ENCODE data around the gene PARP16.
A peak's percentile ranks its signal among the peaks of the same experiment; 100 is the strongest.
"Not testable (repeated sequence)": the region's sequence is repeated elsewhere in the genome, so short reads cannot be mapped to it uniquely, and the experiment has no call there.

Gene PARP16

DNA sequence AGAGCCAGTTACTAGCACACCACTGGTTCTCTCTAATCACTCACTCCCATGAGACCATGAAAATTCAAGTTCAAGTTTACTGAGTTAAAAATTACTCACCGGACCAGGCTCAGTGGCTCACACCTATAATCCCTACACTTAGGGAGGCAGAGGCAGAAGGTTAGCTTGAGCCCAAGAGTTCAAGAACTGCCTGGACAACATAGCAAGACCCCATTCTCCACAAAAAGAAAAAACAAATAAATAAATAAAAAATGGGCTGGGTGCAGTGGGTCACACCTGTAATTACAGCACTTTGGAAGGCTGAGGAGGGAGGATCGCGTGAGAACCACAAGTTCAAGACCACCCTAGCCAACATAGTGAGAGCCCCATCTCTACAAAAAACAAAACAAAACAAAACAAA is 54.2 kb downstream of the PARP16 start:
- DNase-seq: no peak

DNA sequence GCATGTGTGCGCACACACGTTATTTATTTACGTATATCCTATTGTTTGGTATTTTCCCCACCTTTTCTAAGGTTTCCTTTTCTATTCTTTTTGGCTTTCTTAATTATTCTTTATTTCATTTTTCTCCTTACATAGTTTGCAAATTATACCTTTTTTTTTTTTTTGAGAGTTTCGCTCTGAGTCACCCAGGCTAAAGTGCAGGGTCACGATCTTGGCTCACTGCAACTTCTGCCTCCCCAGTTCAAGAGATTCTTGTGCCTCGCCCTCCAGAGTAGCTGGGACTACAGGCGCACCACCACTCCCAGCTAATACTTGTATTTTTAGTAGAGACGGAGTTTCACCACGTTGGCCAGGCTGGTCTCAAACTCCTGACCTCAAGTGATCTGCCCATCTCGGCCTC is 55.4 kb downstream of the PARP16 start:
- DNase-seq: no peak

DNA sequence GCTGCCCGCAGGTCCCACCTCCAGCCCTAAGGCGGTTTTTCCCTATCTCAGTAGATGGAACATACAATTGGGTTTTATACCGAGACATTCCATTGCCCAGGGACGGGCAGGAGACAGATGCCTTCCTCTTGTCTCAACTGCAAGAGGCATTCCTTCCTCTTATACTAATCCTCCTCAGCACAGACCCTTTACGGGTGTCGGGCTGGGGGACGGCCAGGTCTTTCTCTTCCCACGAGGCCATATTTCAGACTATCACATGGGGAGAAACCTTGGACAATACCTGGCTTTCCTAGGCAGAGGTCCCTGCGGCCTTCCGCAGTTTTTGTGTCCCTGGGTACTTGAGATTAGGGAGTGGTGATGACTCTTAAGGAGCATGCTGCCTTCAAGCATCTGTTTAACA is 59.8 kb downstream of the PARP16 start:
- not testable (repeated sequence) for DNase-seq

DNA sequence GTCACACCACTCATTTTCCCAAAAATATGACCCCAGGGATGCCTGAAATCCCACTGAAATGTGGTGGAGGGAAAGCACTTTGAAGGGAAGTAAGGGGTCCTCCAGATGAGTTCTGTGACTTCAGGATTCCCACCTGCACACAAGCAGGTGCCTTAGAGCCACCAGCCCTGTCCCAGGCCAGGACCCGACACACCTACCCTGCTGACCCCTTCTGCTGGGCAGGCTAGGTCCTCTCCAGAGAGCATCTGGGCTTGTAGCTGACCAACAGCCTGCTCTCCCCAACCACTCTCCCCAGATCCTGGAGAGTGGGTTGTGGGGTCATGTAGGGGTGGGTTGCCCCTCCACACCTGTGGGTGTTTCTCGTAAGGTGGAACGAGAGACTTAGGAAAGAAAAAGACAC is 60.5 kb downstream of the PARP16 start:
- no peak for DNase-seq

DNA sequence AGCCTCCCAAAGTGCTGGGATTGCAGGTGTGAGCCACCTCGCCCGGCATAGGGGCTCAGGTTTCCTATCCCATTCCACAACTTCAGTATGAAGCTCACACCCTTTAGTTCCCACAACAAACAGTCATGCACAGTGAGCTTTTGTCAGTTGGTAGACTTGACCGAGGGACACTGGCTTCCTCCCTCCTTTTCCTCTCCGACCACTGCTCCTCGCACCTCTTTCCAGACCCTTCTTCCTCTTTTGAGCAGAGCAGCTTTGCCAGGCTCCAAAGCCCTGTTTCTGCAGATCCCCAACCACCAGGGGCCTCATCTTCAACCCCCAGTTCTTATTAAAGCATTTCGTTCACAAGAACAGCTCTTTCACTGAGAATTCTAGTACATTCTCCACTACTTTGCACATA is 62.7 kb downstream of the PARP16 start:
- DNase-seq: no peak

DNA sequence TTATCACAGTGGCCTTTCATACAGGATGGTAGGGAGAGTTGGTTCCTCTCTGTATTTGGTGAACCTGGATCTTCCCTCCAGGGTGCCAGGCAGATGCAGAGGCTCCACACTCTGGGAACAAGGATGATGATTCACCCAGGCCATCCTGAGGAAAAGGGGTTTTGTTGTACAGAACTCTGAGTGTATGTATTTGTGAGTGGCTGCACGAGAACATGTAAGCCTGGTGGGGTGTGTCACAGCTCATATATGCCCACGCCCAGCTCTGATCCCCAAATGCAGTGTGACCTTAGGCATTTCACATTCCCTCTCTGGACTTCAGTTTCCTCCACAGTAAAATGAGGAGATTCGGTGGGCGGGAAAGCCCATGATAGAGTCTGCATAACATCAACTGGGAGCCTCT is 63.8 kb downstream of the PARP16 start:
- no peak for DNase-seq

DNA sequence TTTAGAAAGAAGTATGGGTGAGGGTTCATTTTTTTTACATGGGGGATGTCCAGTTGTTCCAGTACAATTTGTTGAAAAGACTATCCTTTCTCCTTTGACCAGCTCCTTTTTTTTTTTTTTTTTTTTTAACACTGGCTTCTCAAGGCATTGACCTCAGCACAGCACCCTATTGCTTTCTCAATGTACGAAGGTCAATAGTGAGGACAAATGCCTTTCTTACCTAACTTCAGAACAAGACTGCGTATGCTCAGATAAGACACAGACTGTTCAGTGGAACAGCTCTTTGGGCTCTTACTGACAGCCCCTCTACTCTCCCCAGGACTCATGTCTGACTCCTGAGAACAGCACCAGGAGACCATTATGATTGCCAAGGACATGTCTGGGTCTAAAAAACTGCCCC is 65.0 kb downstream of the PARP16 start:
- DNase-seq: no peak

DNA sequence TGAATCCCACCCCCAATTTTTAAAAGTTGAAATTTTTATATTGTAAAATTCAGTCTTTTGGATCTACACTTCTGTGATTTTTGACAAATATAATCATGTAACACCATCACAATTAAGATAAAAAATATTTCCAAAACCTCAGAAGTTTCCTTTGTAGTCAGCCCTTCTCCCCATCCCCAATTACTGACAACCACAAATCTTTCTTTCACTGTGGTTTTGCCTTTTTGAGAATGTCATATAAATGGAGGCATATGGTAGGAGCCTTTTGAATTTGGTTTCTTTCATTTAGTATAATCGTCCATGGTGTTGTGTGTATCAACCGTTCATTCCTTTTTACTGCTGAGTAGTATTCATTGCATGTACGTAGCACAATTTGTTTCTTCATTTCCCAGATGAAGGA is 67.5 kb downstream of the PARP16 start:
- no peak for DNase-seq

DNA sequence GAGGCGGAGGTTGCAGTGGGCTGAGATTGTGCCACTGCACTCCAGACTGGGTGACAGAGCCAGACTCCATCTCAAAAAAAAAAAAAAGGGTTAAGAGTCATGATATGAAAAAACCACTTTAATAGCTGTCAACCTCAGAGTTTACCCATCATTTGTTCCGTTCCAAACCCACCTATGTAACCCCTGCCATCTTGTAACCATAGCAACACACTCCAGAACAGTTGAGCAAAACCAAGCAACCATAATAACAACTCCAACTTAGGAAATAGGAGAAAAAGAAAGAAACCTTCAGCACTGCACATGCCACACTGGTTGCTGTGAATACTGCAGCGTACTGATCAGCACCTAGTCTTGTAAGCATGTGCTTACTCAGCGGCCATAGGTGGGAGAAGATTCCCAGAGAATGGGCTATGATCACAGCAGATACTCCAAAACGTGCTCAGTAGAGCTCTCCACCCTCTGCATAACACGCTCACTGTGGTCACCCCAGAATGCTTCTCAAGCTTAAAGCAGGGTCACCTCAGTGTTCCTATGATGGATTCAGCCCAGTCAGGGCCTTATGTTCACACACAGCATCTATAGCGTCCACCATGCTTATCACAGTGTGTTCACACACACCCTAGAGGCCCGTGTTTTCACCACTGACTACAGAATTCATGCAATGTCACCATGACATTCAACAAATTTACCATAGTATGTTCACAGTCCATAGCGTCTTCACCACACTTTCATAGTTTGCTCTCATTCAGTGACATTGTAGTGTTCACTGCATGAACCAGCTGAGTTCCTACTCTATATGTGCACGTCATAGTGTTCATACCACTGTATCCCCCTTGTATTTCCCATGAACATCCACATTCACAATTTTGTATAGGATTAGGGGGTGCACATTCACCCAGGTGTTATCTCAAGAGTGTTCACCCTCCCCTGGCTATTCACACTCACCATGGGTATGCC is 68.9 kb downstream of the PARP16 start:
- no peak for DNase-seq

DNA sequence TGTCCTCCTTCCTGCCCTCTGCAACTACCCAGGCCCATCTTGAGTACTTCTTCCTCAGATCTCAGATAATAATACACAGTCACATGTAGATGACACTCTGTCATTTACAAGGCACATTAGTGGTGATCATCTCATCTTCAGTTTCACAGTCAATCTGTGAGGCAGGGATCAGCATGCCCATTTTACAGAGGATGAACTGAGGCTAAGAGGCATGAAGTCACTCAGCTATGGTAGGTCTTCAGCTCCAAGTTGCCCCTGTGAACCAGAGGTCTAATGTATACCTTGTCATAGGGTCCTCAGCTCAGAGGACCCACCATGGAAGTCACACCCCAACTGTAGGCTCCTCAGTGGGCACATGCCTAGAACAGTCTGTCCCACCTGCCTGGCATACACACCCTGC is 71.2 kb downstream of the PARP16 start:
- DNase-seq: no peak

DNA sequence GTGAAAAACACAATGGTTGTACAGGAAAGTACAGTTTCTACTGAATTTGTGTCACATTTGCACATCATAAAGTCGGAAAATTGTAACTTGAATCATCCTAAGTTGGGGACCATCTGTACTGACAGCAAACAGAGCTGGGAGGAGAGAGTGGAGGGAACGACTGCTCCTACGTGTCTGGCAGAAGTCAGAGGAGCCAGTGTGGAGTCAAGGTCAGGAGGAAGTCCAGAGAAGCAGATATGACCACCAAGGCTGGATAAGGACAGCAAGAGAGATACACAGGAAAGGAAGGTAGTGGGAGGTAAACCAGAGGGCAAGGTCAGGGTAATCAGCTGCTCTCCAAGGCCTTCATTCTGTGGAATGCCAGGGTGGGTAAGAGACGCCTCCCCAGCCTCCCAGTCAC is 72.7 kb downstream of the PARP16 start:
- DNase-seq: no peak

DNA sequence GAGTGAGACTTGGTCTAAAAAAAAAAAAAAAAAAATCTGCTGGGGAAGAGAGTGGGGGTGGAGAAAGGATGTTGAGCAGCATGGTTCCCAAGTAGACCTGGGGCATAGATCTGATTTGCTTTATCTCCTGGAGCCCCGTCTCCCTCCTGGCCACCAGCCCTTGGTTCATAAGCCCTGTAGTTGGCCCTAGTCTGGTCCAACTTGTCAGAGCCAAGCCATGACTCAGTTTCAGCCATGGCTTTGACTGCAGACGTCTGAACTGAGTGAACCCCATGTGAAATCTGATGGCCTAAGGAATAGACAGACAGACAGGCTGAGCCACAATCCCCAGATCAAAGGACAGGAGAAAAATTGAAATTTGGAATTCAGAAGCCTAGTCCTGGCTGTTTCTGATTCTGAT is 73.4 kb downstream of the PARP16 start:
- no peak for DNase-seq

DNA sequence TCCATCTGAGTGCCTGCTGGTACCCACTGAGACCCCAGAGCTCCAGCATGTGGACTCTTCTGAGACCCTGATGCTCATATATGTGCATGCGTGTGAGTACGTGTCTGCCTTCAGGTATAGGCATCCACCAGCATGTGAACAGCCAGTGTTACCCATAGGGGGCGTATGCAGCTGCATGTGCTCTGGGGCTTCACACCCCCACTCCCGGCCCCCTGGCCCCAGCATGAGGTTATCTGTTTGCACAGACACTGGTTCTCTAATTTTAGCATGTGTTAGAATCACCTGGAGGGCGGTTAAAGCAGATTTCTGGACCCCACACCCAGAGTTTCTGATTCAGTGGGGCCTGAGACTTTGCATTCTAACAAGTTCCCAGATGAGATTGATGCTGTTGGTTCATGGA is 74.6 kb downstream of the PARP16 start:
- DNase-seq: peak; percentile 44

DNA sequence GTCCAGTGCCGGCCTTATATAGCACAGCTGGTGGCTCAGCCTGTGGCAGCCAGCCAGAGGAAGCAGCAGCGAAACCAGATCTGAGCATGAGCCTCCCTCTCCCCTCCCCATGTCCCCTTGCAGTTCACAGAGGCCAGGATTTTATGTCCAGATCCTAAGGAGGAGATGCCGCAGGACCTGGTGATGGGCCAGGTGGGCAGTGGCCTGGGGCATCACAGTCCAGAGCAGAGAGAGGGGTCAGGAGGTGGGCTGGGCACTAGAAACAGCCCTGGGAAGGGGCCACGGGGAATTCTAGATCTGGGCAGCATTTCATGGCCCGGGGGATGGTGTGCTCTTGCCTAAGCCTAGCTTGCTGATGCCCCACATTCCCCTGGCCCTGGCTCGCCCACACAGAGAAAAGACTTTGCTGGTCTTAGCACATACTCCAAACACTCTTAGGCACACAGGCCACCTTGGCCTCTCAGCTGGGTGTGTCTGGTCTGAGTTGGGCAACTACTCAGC is 75.2 kb downstream of the PARP16 start:
- DNase-seq: no peak

DNA sequence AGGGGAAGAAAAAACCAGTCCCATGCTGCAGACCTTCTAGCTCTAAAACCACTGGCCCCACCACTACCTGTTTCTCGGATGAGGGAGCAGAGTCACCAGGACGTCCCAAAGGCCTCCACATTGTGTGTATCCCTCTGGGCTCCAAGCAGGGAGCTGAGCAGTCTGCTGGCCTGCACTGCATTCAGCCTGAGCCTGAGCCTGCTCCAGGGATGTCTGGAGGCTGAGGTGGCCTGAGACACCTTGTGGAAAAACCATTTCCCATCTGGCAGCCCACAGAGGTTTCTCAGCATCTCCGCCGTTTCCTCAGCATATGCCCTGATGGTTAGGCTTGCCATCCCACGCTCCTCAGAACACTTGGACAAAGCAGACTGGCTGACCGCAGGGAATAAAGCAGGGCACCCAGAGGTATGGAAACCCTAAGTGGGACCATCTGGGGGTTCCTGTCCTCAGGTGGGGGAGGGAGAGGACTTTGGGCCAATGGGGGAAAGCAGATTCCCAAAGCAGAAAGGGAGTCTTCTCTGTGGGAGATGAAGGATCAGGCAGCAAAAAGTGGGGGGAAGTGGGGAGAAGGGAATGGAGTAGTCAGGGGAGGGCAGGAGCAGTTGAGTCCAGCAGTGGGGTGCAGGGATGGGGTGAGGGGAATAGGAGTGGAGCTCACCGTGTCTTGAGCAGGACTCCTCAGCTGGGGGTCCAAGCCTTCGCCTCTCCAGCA is 75.8 kb downstream of the PARP16 start, which contains the start of gene CILP:
CILP (minus strand) TSS at position 704 of the 712 bp plus-strand sequence. CDS start 1,718 bp downstream, outside the sequence.
- no peak for DNase-seq

DNA sequence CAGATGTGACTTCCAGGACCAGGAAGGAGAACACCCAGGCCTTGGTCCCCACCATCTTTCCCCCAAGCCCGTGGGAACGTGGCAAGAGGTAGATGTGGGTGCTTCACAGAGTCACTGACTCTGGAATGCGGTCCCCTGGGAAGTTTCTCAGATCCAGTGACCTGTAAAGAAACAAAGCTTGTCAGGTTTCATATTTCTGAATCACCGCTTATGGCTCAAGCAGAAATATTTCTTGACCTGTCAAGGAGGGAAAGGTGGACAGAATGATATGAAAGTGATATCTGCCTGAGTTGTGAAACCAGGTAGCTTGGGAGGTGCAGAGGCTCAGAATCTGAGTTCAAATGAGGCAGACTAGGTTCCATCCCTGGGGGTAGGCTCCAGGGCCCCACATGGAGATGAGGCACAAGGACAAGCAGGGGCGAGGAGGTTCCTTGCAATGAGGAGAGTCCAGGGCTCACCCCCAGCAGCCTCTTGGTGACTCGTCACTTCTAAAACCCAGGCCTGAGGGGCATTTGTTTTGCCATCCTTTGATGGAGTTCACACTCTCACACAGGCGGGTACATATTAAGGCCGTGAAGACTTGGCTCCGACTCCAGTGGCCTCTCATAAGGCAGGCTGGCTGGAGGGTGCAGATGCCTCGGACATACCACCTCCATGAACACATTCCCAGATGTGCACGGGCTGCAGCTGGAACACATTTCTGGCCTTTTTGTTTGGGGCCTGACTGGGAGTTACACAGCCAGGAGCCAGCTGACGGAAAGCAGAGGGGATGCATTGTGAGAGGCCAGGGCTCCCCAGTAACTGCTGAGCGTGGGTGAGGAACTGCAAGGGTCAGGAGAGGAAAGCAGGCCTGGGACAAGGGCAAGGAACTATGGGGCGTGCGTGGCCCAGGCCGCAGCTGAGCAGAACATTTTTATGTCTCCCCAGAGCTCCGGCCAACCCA is 76.7 kb downstream of the PARP16 start:
- no peak for DNase-seq

DNA sequence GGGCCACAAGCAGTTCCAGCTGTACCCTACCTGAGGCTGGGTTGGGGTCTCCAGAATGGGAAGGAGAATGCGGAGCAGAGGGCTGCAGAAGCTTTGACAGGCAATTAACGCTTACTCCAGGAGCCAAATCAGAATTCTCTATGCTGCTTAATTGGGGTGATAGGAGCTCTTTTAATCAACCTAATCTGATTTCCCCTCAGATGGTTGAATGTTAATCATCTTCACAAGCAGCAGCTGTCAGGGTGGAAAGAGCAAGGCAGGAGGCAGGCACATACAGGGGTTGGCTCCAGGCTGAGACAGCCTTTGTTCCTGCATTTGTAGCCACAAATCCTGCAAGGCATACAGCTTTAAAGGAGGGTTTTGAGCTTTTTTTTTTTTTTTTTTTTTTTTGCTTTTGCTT is 78.0 kb downstream of the PARP16 start:
- no peak for DNase-seq

Data from stimulated activated CD4-positive, alpha-beta T cell treated with anti-CD3 and anti-CD28 coated beads, Interleukin-4, amount 100 ng/mL, for 24 hours (primary cell).